Erythroblast (primary cell): ENCODE data around the gene TBC1D25.

Experiments
- GATA1 ChIP-seq: IDR thresholded peaks from 2 replicates; pipeline ENCODE4 v1.6.1; 2011; ENCODE audit warnings: low read depth, mild to moderate bottlenecking, control low read depth, low read length, moderate library complexity
- POLR2A ChIP-seq: IDR thresholded peaks from 2 replicates; pipeline ENCODE4 v1.6.1; 2011; ENCODE audit warnings: mild to moderate bottlenecking, low read length

DNA sequence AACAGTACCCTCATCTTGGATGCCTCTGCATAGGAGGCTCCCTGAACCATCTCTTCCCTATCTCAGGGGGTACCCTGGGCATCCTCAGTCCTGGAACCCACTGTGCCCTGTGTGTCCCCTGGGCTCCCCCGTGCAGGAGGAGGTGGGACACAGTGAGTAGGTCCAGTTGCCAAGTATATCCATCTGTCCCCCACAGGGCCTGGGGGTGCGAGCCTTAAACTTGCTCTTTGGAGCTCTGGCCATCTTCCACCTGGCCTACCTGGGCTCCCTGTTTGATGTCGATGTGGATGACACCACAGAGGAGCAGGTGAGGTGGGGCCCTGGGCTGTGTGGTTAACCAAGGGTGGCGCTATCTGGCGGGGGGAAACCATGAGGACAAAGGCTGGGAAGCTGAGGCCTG, 22.5 kb upstream of the TBC1D25 start:
- TF ChIP-seq POLR2A (no peak), GATA1 (no peak)
